ENCODE results near the gene TM7SF3. TPM values are rescaled to one million over a fixed set of nuclear protein-coding genes. Genes with fewer than 3 reads are reported as not detected.
"Not testable (repeated sequence)": the region's sequence is repeated elsewhere in the genome, so short reads cannot be mapped to it uniquely, and the experiment has no call there.

TM7SF3 gene
- total RNA-seq, 2 donors from 2014 or later: 30.7 to 42.7 TPM

DNA sequence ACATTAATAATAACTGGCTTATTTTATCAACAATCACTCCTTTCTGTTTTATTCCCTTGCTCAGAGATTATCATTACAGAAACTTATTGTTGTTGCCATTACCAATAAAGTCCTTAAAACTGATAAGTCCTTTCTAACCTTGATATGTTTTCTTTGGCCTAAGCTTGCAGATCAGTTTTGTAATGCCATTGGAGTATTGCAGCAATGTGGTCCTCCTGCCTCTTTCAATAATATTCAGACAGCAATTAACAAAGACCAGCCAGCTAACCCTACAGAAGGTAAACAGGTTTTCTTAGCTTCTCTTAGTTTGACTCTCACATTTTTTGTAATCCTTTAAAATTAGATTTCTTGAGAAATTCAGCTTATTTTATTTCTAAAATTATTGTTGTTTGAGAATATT is 12.1 kb upstream of the TM7SF3 start:
- no peaks in the 10 kb centered on the region for H3K9me3 Mint-ChIP-seq
- no peak overlapping the region for H3K27ac Mint-ChIP-seq
- ATAC-seq (replicated peaks): no peak
- H3K27me3 Mint-ChIP-seq: no peaks in the 10 kb centered on the region
- peaks cover 66% of the 10 kb centered on the region for H3K36me3 Mint-ChIP-seq (ENCODE audit: low read depth)
- peaks cover 22% of the 10 kb centered on the region for H3K4me1 Mint-ChIP-seq
- H3K4me3 Mint-ChIP-seq: no peak overlapping the region

DNA sequence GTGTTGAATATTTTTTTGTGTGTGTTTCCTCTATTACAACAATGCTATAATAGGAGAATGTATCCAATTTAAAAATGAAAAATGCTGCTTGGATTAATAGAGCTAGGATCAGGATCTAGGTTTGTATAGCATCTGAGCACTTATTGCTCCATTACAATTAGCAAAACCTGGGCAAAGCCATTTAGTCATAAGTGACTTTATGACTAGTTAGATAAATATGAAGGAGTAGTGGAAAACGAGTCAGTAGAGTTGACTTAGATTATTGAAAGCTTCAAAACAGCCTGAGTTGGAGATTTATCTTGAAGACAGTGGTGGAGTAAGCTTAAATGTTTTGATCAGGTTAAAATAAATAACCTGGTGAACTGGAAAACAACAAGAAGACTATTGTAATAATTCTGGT is 10.9 kb upstream of the TM7SF3 start:
- Mint-ChIP-seq H3K4me1 (peaks cover 22% of the 10 kb centered on the region), H3K27ac (peak overlapping the region; percentile 68), H3K27me3 (no peaks in the 10 kb centered on the region), H3K4me3 (peak overlapping the region; percentile 17), H3K9me3 (no peaks in the 10 kb centered on the region), H3K36me3 (ENCODE audit: low read depth) (peaks cover 55% of the 10 kb centered on the region)
- no peak for ATAC-seq (replicated peaks)

- H3K27ac Mint-ChIP-seq: no peak overlapping the region
- H3K9me3 Mint-ChIP-seq: no peaks in the 10 kb centered on the region
- no peak for ATAC-seq (replicated peaks)
- H3K36me3 Mint-ChIP-seq (ENCODE audit: low read depth): peaks cover 47% of the 10 kb centered on the region
- H3K4me1 Mint-ChIP-seq: peaks cover 22% of the 10 kb centered on the region
- H3K4me3 Mint-ChIP-seq: peak overlapping the region; percentile 98
- H3K27me3 Mint-ChIP-seq: no peaks in the 10 kb centered on the region
Measured at GRCh38 chr12:27024291-27024690, 10.1 kb upstream of the TM7SF3 start.

DNA sequence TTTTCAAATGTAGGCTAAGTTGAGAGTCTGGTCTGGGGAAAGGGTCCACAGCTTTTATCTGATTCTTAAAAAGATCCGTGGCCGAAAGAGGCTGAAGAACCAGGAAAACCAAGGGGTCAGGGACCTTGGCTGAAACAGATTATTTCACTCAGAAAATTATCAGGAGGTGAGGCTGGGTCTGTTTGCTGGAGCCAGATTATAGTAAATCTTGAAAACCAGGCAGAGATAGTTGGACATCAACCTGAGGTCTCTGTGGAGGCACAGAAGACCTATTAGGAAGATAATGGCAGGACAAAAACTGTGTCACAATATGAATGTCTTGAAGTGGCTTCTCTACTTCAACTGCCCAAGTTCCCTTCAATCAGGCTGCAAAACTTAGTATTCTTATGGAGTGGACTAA is 6.6 kb upstream of the TM7SF3 start:
- Mint-ChIP-seq H3K4me1 (peaks cover 22% of the 10 kb centered on the region), H3K4me3 (no peak overlapping the region), H3K36me3 (ENCODE audit: low read depth) (peaks cover 14% of the 10 kb centered on the region), H3K9me3 (no peaks in the 10 kb centered on the region), H3K27me3 (no peaks in the 10 kb centered on the region), H3K27ac (no peak overlapping the region)
- ATAC-seq (replicated peaks): no peak

GRCh38 chr12:27018037-27018436 is 3.9 kb upstream of the TM7SF3 start:
- ATAC-seq (replicated peaks): no peak
- no peaks in the 10 kb centered on the region for H3K9me3 Mint-ChIP-seq
- peaks cover 7% of the 10 kb centered on the region for H3K36me3 Mint-ChIP-seq (ENCODE audit: low read depth)
- no peak overlapping the region for H3K27ac Mint-ChIP-seq
- H3K4me3 Mint-ChIP-seq: no peak overlapping the region
- H3K27me3 Mint-ChIP-seq: no peaks in the 10 kb centered on the region
- peaks cover 15% of the 10 kb centered on the region for H3K4me1 Mint-ChIP-seq

DNA sequence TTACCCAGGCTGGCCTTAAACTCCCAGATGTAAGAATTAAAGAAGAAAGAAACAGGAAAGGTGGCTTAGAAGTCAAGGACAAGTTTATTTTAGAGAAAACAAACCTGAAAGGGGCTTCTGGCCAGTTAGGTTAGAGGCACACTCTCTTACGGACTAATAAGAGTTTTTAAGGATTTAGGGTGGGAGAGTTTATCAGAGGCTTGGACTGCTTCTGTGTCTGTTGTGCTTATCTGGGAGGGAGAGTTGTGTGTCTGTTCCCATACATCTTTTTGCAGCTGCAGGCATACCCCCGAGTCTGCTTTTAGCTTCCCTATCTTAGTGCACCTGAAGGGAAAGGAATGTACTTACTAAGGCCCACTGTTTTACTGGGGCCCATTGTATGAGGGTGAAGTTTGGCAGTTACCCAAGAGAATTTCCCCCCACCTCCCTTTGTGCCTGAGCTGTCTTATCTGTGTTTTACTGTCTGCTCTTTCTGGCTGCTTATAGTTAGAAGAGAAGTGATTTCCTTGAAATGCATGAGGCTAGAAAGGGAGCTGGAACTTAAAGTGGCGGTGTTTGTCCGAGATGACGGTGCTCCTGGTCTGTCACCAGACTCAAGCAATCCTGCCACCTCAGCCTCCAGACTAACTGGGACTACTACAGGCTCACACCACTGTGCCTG is 3.1 kb upstream of the TM7SF3 start:
- H3K9me3 Mint-ChIP-seq; H3K27ac Mint-ChIP-seq; H3K4me3 Mint-ChIP-seq; H3K27me3 Mint-ChIP-seq; ATAC-seq (replicated peaks); H3K36me3 Mint-ChIP-seq (ENCODE audit: low read depth): not testable (repeated sequence)
- H3K4me1 Mint-ChIP-seq: peaks cover 11% of the 10 kb centered on the region

GRCh38 chr12:27015730-27016076 is 1.5 kb upstream of the TM7SF3 start:
- H3K4me1 Mint-ChIP-seq: peaks cover 18% of the 10 kb centered on the region
- H3K4me3 Mint-ChIP-seq: peak overlapping the region; percentile 87
- peak overlapping the region; percentile 92 for H3K27ac Mint-ChIP-seq
- no peaks in the 10 kb centered on the region for H3K9me3 Mint-ChIP-seq
- ATAC-seq (replicated peaks): no peak
- peaks cover 5% of the 10 kb centered on the region for H3K36me3 Mint-ChIP-seq (ENCODE audit: low read depth)
- no peaks in the 10 kb centered on the region for H3K27me3 Mint-ChIP-seq

GRCh38 chr12:27014859-27015729 is 910 bp upstream of the TM7SF3 start:
- H3K36me3 Mint-ChIP-seq (ENCODE audit: low read depth): peaks cover 11% of the 10 kb centered on the region
- no peak for ATAC-seq (replicated peaks)
- H3K4me1 Mint-ChIP-seq: peaks cover 23% of the 10 kb centered on the region
- H3K4me3 Mint-ChIP-seq: peak overlapping the region; percentile 87
- H3K9me3 Mint-ChIP-seq: no peaks in the 10 kb centered on the region
- H3K27ac Mint-ChIP-seq: peak overlapping the region; percentile 92
- no peaks in the 10 kb centered on the region for H3K27me3 Mint-ChIP-seq

GRCh38 chr12:27013611-27014084 is 536 bp downstream of the TM7SF3 start:
- Mint-ChIP-seq H3K27ac (peak overlapping the region; percentile 71), H3K36me3 (ENCODE audit: low read depth) (peaks cover 15% of the 10 kb centered on the region), H3K4me3 (peak overlapping the region; percentile 87), H3K4me1 (peaks cover 26% of the 10 kb centered on the region), H3K9me3 (no peaks in the 10 kb centered on the region), H3K27me3 (no peaks in the 10 kb centered on the region)
- ATAC-seq (replicated peaks): peak; percentile 25

DNA sequence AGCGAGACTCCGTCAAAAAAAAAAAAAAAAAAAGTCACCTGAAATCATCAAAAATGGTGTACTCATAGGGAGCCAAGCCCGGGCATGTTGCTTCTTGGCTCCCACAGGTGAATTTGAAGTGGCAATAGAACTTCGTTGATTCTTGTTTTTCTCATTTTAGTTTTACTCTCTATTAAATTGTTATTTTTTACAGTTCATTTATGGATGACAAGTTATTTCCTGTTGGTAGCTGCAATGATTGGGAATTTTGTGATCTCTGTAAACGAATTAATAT is 1.3 kb downstream of the TM7SF3 start:
- Mint-ChIP-seq H3K4me3 (peak overlapping the region; percentile 87), H3K27ac (peak overlapping the region; percentile 71), H3K27me3 (no peaks in the 10 kb centered on the region), H3K4me1 (peaks cover 26% of the 10 kb centered on the region), H3K9me3 (no peaks in the 10 kb centered on the region), H3K36me3 (ENCODE audit: low read depth) (peaks cover 19% of the 10 kb centered on the region)
- no peak for ATAC-seq (replicated peaks)

- Mint-ChIP-seq H3K27ac (no peak overlapping the region), H3K9me3 (no peaks in the 10 kb centered on the region), H3K27me3 (no peaks in the 10 kb centered on the region), H3K4me3 (peak overlapping the region; percentile 87), H3K36me3 (ENCODE audit: low read depth) (peaks cover 19% of the 10 kb centered on the region), H3K4me1 (peaks cover 26% of the 10 kb centered on the region)
- no peak for ATAC-seq (replicated peaks)
Measured at GRCh38 chr12:27012239-27012981, 1.8 kb downstream of the TM7SF3 start.

GRCh38 chr12:27009881-27010301 is 4.3 kb downstream of the TM7SF3 start:
- Mint-ChIP-seq H3K4me3 (no peak overlapping the region), H3K27ac (no peak overlapping the region), H3K4me1 (peaks cover 23% of the 10 kb centered on the region), H3K36me3 (ENCODE audit: low read depth) (peaks cover 19% of the 10 kb centered on the region), H3K27me3 (no peaks in the 10 kb centered on the region), H3K9me3 (no peaks in the 10 kb centered on the region)
- ATAC-seq (replicated peaks): no peak

DNA sequence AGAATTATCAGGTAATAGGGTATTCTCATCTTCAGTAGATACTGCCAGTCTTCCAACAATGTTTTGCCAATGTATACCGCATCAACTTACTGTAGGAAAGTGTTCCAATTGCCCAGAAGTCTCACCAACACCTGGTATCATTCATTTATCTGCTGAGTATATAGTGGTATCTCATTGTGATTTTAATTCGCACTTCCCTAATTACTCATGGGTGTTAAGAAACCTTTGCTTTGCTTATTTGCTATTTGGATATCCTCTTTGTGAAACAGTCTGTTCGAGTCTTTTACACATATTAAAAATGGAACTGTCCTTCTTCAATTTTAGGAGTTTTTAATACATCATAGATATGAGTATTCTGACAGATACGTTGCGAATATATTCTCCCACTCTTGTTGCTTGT is 6.1 kb downstream of the TM7SF3 start:
- Mint-ChIP-seq H3K4me1 (peaks cover 21% of the 10 kb centered on the region), H3K27ac (no peak overlapping the region), H3K4me3 (no peak overlapping the region), H3K9me3 (no peaks in the 10 kb centered on the region), H3K36me3 (ENCODE audit: low read depth) (peaks cover 19% of the 10 kb centered on the region), H3K27me3 (no peaks in the 10 kb centered on the region)
- no peak for ATAC-seq (replicated peaks)

GRCh38 chr12:27006797-27007467 is 7.3 kb downstream of the TM7SF3 start:
- Mint-ChIP-seq H3K27me3 (no peaks in the 10 kb centered on the region), H3K4me1 (peaks cover 23% of the 10 kb centered on the region), H3K36me3 (ENCODE audit: low read depth) (peaks cover 21% of the 10 kb centered on the region), H3K9me3 (no peaks in the 10 kb centered on the region), H3K4me3 (no peak overlapping the region), H3K27ac (no peak overlapping the region)
- no peak for ATAC-seq (replicated peaks)
